ENCODE measurements around the gene MED10. TPM values are rescaled to one million over a fixed set of nuclear protein-coding genes. Genes with fewer than 3 reads are reported as not detected.

MED10 gene
- polyA plus RNA-seq, 1 experiment = 36.3 TPM

DNA sequence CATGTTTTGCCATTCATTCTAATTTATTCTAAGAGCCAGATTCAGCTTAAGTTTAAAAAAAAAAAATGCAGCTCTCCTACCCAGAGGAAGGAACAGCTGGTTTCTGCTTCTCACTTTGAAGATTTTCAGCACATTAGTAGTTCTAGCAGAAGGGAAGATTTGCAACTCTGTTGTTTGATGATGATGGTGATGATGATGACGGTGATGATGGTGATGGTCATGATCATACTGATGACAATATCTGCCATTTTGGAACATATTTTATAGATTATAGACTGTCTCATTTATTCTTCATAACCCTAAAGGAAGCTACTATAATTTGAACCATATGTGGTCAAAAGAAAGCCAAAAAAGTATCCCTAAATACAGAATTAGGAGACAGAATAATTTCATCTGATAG is 7.9 kb upstream of the MED10 start:
- Histone ChIP-seq H3K27ac (ENCODE audit: low read depth, low read length) (no peak overlapping the region), H3K9me3 (ENCODE audit: control insufficient read depth, insufficient read depth, low read length) (no peaks in the 10 kb centered on the region), H3K27me3 (ENCODE audit: control insufficient read depth, insufficient read depth, low read length) (peaks cover 2% of the 10 kb centered on the region), H3K4me3 (ENCODE audit: low read depth, low read length) (no peak overlapping the region)
- ChIA-PET CTCF (no interaction called here), POLR2A (no interaction called here)
- DNase-seq (ENCODE audit: low read depth, low spot score) = no peak
- TF ChIP-seq, protein P1, sequence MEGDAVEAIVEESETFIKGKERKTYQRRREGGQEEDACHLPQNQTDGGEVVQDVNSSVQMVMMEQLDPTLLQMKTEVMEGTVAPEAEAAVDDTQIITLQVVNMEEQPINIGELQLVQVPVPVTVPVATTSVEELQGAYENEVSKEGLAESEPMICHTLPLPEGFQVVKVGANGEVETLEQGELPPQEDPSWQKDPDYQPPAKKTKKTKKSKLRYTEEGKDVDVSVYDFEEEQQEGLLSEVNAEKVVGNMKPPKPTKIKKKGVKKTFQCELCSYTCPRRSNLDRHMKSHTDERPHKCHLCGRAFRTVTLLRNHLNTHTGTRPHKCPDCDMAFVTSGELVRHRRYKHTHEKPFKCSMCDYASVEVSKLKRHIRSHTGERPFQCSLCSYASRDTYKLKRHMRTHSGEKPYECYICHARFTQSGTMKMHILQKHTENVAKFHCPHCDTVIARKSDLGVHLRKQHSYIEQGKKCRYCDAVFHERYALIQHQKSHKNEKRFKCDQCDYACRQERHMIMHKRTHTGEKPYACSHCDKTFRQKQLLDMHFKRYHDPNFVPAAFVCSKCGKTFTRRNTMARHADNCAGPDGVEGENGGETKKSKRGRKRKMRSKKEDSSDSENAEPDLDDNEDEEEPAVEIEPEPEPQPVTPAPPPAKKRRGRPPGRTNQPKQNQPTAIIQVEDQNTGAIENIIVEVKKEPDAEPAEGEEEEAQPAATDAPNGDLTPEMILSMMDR (IDR thresholded peaks at IDR 0.05; ENCODE audit: low read depth, low read length) = no peak

DNA sequence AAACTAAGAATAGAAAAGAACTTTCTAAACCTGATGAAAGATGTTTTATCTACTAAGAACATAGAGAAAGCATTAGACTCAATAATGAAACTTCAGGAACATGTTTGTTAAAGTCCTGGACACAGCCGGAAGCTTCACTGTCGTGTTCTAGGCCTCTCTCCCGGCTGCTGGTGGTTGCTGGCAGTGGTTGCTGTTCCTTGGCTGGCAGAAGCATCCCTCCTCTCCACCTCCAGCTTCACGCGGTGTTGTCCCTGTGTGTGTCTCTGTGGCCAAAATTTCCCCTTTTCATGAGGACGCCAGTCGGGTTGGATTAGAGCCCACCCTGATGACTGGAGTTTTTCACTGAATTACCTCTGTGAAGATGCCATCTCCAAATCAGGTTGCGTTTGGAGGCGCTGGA is 6.5 kb upstream of the MED10 start:
- H3K9me3 ChIP-seq (ENCODE audit: control insufficient read depth, insufficient read depth, low read length) = no peaks in the 10 kb centered on the region
- TF ChIP-seq, protein P1 (IDR thresholded peaks at IDR 0.05; ENCODE audit: low read depth, low read length) = no peak
- CTCF ChIA-PET = no interaction called here
- DNase-seq (ENCODE audit: low read depth, low spot score) = no peak
- POLR2A ChIA-PET = no interaction called here
- H3K4me3 ChIP-seq (ENCODE audit: low read depth, low read length) = no peak overlapping the region
- no peak overlapping the region for H3K27ac ChIP-seq (ENCODE audit: low read depth, low read length)
- peaks cover 5% of the 10 kb centered on the region for H3K27me3 ChIP-seq (ENCODE audit: control insufficient read depth, insufficient read depth, low read length)

DNA sequence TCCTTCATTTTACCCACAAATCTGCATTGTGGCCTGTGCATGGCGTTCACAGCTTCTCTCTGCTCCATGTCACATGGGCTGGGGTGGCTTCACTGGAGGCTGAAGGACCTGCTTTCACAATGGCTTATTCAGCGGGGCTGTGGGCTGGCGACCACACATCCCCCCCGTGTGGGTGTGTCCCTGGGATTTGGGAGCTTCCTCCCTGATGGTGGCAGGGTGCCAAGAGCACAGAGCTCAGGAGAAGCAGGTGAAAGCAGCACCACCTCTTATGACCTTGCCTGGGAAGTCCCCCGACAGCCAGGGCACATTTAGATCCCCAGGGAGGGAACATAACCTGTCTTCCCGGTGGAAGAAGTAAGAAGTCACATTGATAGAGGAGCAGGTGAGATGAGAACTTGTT is 5.0 kb upstream of the MED10 start:
- no peak for DNase-seq (ENCODE audit: low read depth, low spot score)
- Histone ChIP-seq H3K27ac (ENCODE audit: low read depth, low read length) (no peak overlapping the region), H3K27me3 (ENCODE audit: control insufficient read depth, insufficient read depth, low read length) (peaks cover 5% of the 10 kb centered on the region), H3K9me3 (ENCODE audit: control insufficient read depth, insufficient read depth, low read length) (no peaks in the 10 kb centered on the region), H3K4me3 (ENCODE audit: low read depth, low read length) (no peak overlapping the region)
- ChIA-PET POLR2A (no interaction called here), CTCF (no interaction called here)
- TF ChIP-seq, protein P1 (IDR thresholded peaks at IDR 0.05; ENCODE audit: low read depth, low read length) = no peak

DNA sequence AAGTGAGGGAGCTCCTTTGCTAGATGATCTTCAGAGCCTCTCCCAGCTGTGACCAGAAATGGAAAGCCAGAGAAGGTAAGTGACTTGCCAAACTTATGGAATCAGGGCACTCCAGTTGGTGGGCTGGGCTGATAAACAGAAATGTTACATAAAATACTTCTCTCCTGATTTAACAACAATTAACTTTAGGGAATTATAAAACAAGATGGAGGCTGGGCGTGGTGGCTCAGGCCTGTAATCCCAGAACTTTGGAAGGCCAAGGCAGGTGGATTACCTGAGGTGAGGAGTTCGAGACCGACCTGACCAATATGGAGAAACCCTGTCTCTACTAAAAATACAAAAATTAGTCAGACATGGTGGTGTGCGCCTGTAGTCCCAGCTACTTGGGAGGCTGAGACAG is 899 bp upstream of the MED10 start:
- TF ChIP-seq, protein P1 (IDR thresholded peaks at IDR 0.05; ENCODE audit: low read depth, low read length) = no peak
- POLR2A ChIA-PET = no interaction called here
- CTCF ChIA-PET = no interaction called here
- no peak for DNase-seq (ENCODE audit: low read depth, low spot score)
- Histone ChIP-seq H3K27me3 (ENCODE audit: control insufficient read depth, insufficient read depth, low read length) (peaks cover 5% of the 10 kb centered on the region), H3K9me3 (ENCODE audit: control insufficient read depth, insufficient read depth, low read length) (peaks cover 3% of the 10 kb centered on the region; the same call in 1 of the 2 replicates), H3K27ac (ENCODE audit: low read depth, low read length) (no peak overlapping the region), H3K4me3 (ENCODE audit: low read depth, low read length) (no peak overlapping the region; the same call in 1 of the 2 replicates)

DNA sequence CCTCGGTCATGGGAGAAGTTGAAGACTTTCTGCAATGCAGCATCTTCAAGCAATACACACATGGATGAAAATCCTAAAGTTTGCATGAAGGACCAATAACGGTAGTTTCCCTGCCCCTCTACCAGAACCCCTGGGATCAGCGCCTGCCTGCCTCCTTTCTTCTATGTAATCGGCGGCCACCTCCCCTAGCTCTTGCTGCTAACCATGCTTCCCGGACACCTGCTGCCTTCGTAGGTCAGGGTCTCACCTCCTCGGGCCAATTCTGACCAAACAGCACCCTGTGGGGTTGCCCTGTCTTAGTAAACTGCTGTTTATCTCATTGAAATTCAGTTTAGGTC is 388 bp upstream of the MED10 start:
- CTCF ChIA-PET = no interaction called here
- H3K9me3 ChIP-seq (ENCODE audit: control insufficient read depth, insufficient read depth, low read length) = peaks cover 3% of the 10 kb centered on the region; the same call in 1 of the 2 replicates
- peak overlapping the region; percentile 39 for H3K27ac ChIP-seq (ENCODE audit: low read depth, low read length)
- TF ChIP-seq, protein P1 (IDR thresholded peaks at IDR 0.05; ENCODE audit: low read depth, low read length) = no peak
- H3K27me3 ChIP-seq (ENCODE audit: control insufficient read depth, insufficient read depth, low read length) = peaks cover 5% of the 10 kb centered on the region
- no peak for DNase-seq (ENCODE audit: low read depth, low spot score)
- peak overlapping the region; percentile 99 for H3K4me3 ChIP-seq (ENCODE audit: low read depth, low read length)
- POLR2A ChIA-PET = interaction anchor here (0.6 to 0.7 kb wide), 3 partner anchors 9 to 354 kb away, joined by 3 to 4 read pairs (median 4); no protein-coding TSS in a partner anchor
